Stomach (tissue), 9 donors: ENCODE results near the gene ESPN. TPM values are rescaled to one million over a fixed set of nuclear protein-coding genes. Genes with fewer than 3 reads are reported as not detected.

Experiments used
- DNase-seq, 2 donors: peaks; one replicate each; pipeline versions ENCODE4 v3.0.0 to v3.0.0-alpha.2; 2013 to 2019
- H3K27ac ChIP-seq, 5 donors: fragments of 200-600 bp in 4 of 5; sonication (generic) in 4 of 5; one replicate each; pipeline ENCODE4 v1.5.1; 2013 to 2019; ENCODE audit warnings: mild to moderate bottlenecking in 1 of 5, moderate library complexity in 1 of 5
- H3K27me3 ChIP-seq, 3 donors: fragments of 200-600 bp; sonication (generic); one replicate each; pipeline ENCODE4 v1.5.1; 2017 to 2019; ENCODE audit warnings: mixed run types in 1 of 3
- H3K36me3 ChIP-seq, 4 donors: fragments of 200-600 bp; sonication (generic); 1 replicate in 3 of 4; 2 replicates in 1 of 4; pipeline ENCODE4 v1.5.1; 2016 to 2019
- H3K4me1 ChIP-seq, 4 donors: fragments of 200-600 bp; sonication (generic); one replicate each; pipeline ENCODE4 v1.5.1; 2016 to 2019
- H3K4me3 ChIP-seq, 4 donors: fragments of 200-600 bp; sonication (generic) in 3 of 4; one replicate each; pipeline ENCODE4 v1.5.1; 2016 to 2019; ENCODE audit warnings: mild to moderate bottlenecking in 1 of 4
- H3K9me3 ChIP-seq, 4 donors: fragments of 200-600 bp; sonication (generic); one replicate each; pipeline ENCODE4 v1.5.1; 2016 to 2019
- EP300 ChIP-seq: sonication (generic); formaldehyde crosslinking; IDR thresholded peaks from one replicate; pipeline ENCODE4 v1.6.1; 2017; ENCODE audit warnings: antibody characterized with exemption
- POLR2A ChIP-seq, 4 donors: fragments of 450-650 bp; IDR thresholded peaks; one replicate each; pipeline ENCODE4 v1.6.1; 2016; ENCODE audit warnings: antibody characterized with exemption in 4 of 4, control low read depth in 2 of 4, mild to moderate bottlenecking in 1 of 4, moderate library complexity in 1 of 4
- POLR2AphosphoS5 ChIP-seq, 3 donors: sonication (generic); formaldehyde crosslinking; IDR thresholded peaks; one replicate each; pipeline ENCODE4 v1.6.1; 2016; ENCODE audit warnings: antibody characterized with exemption in 3 of 3
- WGBS, 5 donors: extraction: QIAGEN DNeasy Blood & Tissue Kit in 3 of 5; methylation state at CpG; one replicate each; pipeline versions ENCODE4 v1.1.5 to v1.1.7; 2013 to 2018; 5-methylcytosine and 5-hydroxymethylcytosine counted together
- intact Hi-C: fragments of 100-400 bp; cut with DNase I; formaldehyde crosslinking; loops from one replicate; pipeline ENCODE4 v1.15.1; 2023; ENCODE audit warnings: low total_unique reads
- polyA plus RNA-seq, 3 donors: library from polyadenylated mRNA; stranded (reverse); fragments of 200-250 nt; gene quantifications; one replicate each; pipeline ENCODE4 v1.2.3, GENCODE V29; 2013
- total RNA-seq, 5 donors: library from RNA; depleted of rRNA; stranded (reverse); fragments of >200 nt; gene quantifications; one replicate each; pipeline versions ENCODE4 v1.1.0 to v1.2.3, GENCODE V29; 2014 to 2016
- TF ChIP-seq, protein P1 (sequence below), 7 experiments: fragments of 450-650 bp in 4 of 7; fragments of 200-600 bp in 3 of 7; sonication (generic) in 3 of 7; IDR thresholded peaks; one replicate each; pipeline ENCODE4 v1.5.1; 2016 to 2019; ENCODE audit warnings: antibody characterized with exemption in 7 of 7, control low read depth in 2 of 7, mild to moderate bottlenecking in 1 of 7
- donor health status: healthy with polysubstance abuse.
- donor health status: Bipolar disorder and iron deficiency.
- donor health status: healthy.

ESPN gene
- total and polyA plus RNA-seq, 8 donors = 1.5 to 68.4 (median 4.8) TPM; not detected in 2

DNA sequence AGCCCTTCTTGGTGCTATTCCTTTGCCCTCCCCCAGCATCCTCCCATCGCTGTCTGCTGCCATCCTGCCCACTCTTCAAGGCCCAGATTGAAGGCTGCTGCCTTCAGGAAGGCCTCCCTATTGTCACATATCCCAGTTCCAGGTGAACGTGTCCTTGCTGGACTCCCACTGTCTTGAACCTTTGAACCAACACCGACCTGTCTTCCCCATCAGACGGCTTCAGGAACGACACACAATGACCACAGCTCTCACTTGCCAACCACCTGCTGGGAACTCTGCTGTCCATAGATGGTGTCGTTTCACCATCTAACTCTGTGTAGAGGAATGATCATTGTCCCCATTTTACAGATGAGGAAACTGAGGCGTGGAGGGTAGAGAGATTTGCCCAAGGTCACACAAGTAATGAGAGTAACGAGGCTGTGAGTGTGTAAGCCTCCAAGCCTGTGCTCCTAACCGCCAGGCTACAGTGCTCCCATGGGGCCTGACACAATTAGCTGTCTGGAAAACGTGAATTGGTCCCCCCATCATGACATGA, 76.8 kb downstream of the ESPN start:
- intact Hi-C loops = no loop called here
- H3K9me3 ChIP-seq = no peaks in the 10 kb centered on the region
- no peaks in the 10 kb centered on the region for H3K36me3 ChIP-seq
- TF ChIP-seq EP300 = no peak
- TF ChIP-seq, protein P1, sequence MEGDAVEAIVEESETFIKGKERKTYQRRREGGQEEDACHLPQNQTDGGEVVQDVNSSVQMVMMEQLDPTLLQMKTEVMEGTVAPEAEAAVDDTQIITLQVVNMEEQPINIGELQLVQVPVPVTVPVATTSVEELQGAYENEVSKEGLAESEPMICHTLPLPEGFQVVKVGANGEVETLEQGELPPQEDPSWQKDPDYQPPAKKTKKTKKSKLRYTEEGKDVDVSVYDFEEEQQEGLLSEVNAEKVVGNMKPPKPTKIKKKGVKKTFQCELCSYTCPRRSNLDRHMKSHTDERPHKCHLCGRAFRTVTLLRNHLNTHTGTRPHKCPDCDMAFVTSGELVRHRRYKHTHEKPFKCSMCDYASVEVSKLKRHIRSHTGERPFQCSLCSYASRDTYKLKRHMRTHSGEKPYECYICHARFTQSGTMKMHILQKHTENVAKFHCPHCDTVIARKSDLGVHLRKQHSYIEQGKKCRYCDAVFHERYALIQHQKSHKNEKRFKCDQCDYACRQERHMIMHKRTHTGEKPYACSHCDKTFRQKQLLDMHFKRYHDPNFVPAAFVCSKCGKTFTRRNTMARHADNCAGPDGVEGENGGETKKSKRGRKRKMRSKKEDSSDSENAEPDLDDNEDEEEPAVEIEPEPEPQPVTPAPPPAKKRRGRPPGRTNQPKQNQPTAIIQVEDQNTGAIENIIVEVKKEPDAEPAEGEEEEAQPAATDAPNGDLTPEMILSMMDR (IDR thresholded peaks at IDR 0.05) = no peak
- TF ChIP-seq POLR2A (IDR thresholded peaks at IDR 0.05) = no peak
- no peak for TF ChIP-seq POLR2AphosphoS5 (IDR thresholded peaks at IDR 0.05)
- 75 to 85% (median 80%) methylated on average over 10 of the region's 10 CpGs for WGBS, 5 donors
- peaks cover 0 to 53% (median 7%) of the 10 kb centered on the region in 3 donors for H3K27me3 ChIP-seq
- peaks cover 18 to 35% (median 23%) of the 10 kb centered on the region in 4 donors for H3K4me1 ChIP-seq
- DNase-seq = no peak
- H3K27ac ChIP-seq = peak overlapping the region in 1 of 5 donors; percentile 2
- H3K4me3 ChIP-seq = no peak overlapping the region

DNA sequence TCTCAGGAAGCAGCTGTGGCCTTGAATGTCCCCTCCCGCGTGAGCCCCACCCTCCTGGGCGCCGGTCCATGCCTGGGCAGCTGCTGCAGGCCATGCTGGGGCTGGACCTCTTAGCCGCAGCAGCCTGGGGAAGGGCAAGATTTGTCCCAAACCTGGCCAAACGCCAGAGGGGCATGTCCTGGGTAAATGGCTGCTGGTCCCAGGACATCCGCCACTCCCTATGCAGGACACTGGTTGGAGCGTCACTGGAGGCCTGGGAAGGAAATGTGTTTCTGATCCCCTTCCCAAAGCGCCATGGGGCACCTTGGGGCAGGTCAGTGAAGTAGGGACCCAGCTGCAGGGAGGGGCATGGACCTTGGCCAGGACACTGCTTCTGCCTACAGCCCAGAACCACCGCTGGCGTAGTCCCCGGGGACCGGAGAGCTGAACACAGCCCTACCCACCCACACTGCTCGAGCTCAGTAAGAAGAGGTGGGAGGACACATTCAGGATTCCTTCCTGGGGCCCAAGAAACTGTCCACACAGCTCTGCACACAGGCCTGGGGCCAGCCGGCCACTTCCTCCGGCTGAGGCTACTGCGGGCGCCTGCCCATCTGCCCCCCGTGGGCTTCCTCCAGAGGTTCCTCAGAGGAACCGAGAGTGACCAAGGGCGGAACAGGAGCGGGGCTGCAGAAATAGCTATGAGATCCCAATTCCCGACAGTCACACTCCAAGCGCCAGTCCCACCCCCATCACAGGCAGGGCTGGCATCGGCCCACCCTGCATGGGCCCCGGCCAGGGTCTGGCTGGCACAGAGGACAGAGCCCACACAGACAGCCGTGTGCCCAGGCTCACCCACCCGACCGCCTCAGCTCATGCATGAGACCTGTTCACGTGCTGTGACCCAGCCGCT, 77.7 kb downstream of the ESPN start:
- peaks cover 0 to 54% (median 3%) of the 10 kb centered on the region in 3 donors for H3K27me3 ChIP-seq
- peak overlapping the region in 1 of 5 donors; percentile 2 for H3K27ac ChIP-seq
- H3K4me1 ChIP-seq = peaks cover 10 to 27% (median 16%) of the 10 kb centered on the region in 4 donors
- DNase-seq = peak; percentile 53 to 68
- H3K9me3 ChIP-seq = no peaks in the 10 kb centered on the region
- intact Hi-C loops = no loop called here
- H3K4me3 ChIP-seq = no peak overlapping the region
- 54 to 62% (median 61%) methylated on average over 18 to 31 of the region's 31 CpGs for WGBS, 5 donors
- H3K36me3 ChIP-seq = no peaks in the 10 kb centered on the region
- TF ChIP-seq POLR2AphosphoS5 (IDR thresholded peaks at IDR 0.05) (no peak), POLR2A (IDR thresholded peaks at IDR 0.05) (no peak), EP300 (no peak)
- TF ChIP-seq, protein P1 (IDR thresholded peaks at IDR 0.05) = no peak

DNA sequence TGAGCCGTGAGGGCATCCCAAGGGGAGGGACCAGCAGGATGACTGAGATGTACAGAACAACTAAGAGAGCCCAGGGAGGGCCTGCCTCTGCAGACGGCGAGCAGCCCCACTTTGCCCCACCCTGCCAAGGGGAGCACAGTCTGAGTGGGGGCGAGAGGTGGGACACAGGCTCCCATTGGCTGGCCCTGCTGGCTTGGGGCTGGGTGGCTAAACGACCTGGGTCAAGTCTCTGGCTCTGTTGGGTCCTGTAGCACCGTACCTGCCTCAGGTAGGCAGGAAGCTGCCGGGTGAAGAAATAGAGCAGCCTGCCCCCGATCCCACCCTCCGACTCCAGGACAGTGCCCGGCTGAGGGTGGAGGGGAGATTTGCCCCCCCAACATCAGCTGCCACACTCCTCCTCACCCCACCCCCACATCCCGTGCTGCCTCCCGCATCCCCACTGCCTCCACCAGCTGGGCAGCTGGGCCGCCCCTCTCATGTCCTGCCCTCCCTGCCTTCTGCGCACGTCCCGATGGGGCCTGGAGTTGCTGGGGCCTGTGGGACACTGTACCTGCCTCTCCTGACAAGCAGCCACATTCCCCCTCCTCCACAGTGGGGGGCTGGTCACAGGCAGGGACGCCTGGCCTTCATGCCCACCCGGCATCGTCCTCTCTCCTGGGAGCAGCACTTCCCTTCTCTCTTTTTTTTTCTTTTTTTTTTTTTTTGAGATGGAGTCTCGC, 79.5 kb downstream of the ESPN start:
- Histone ChIP-seq H3K9me3 (no peaks in the 10 kb centered on the region), H3K4me1 (peaks cover 4 to 13% (median 6%) of the 10 kb centered on the region in 4 donors), H3K27ac (no peak overlapping the region), H3K4me3 (no peak overlapping the region), H3K27me3 (peaks cover 0 to 54% (median 7%) of the 10 kb centered on the region in 3 donors), H3K36me3 (no peaks in the 10 kb centered on the region)
- 76 to 82% (median 79%) methylated on average over 15 to 20 of the region's 20 CpGs for WGBS, 5 donors
- intact Hi-C loops = no loop called here
- DNase-seq = peak in 1 of 2 donors; percentile 1
- no peak for TF ChIP-seq EP300
- no peak for TF ChIP-seq POLR2A (IDR thresholded peaks at IDR 0.05)
- no peak for TF ChIP-seq POLR2AphosphoS5 (IDR thresholded peaks at IDR 0.05)
- TF ChIP-seq, protein P1 (IDR thresholded peaks at IDR 0.05) = no peak

DNA sequence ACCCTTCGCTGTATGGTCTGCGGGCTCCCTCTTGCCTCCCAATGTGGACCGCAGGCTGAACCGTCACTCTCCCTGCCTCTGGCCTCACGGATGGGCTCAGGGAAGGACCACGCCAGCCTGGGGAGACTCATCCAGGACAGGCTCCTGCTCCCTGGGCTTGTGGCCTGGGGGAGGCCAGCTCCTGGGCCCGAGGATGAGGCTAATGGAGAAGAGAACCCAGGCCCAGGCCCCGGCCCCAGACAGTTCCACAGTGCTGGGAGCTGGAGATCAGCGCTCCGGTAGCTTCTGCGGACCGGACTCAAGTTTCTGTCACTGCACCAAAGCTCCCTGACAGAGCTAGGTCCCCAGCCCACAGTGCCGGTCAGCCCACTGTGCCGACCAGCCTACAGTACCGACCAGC, 80.3 kb downstream of the ESPN start:
- Histone ChIP-seq H3K27ac (no peak overlapping the region), H3K4me1 (peaks cover 4 to 13% (median 6%) of the 10 kb centered on the region in 4 donors), H3K36me3 (no peaks in the 10 kb centered on the region), H3K4me3 (no peak overlapping the region), H3K9me3 (no peaks in the 10 kb centered on the region), H3K27me3 (peaks cover 0 to 59% (median 7%) of the 10 kb centered on the region in 3 donors)
- 89 to 96% (median 92%) methylated on average over 6 to 15 of the region's 15 CpGs for WGBS, 5 donors
- peak in 1 of 2 donors; percentile 0 for DNase-seq
- intact Hi-C loops = no loop called here
- TF ChIP-seq POLR2AphosphoS5 (IDR thresholded peaks at IDR 0.05) (no peak), EP300 (no peak), POLR2A (IDR thresholded peaks at IDR 0.05) (no peak)
- TF ChIP-seq, protein P1 (IDR thresholded peaks at IDR 0.05) = no peak
